Upper lobe of right lung (tissue), 1 donor: ENCODE measurements around the gene CCNT2. TPM values are rescaled to one million over a fixed set of nuclear protein-coding genes. Genes with fewer than 3 reads are reported as not detected.
A peak's percentile ranks its signal among the peaks of the same experiment; 100 is the strongest.
"Not testable (repeated sequence)": the region's sequence is repeated elsewhere in the genome, so short reads cannot be mapped to it uniquely, and the experiment has no call there.

ENCODE experiments used
- ATAC-seq: fragments of 200-7000 bp; cut with Tn5 transposase; one replicate; pipeline ENCODE4 v1.9.1; 2020; ENCODE audit warnings: mild to moderate bottlenecking, moderate library complexity
- DNase-seq: peaks from one replicate; pipeline ENCODE4 v3.0.0-alpha.2; 2020
- H3K27ac ChIP-seq: fragments of 200-600 bp; one replicate; pipeline ENCODE4 v1.8.0; 2022
- H3K27me3 ChIP-seq: fragments of 200-600 bp; one replicate; pipeline ENCODE4 v1.8.0; 2022; ENCODE audit warnings: mild to moderate bottlenecking
- H3K36me3 ChIP-seq: fragments of 200-600 bp; one replicate; pipeline ENCODE4 v1.8.0; 2022
- H3K4me1 ChIP-seq: fragments of 200-600 bp; one replicate; pipeline ENCODE4 v1.8.0; 2022
- H3K4me3 ChIP-seq: fragments of 200-600 bp; one replicate; pipeline ENCODE4 v1.8.0; 2022; ENCODE audit warnings: mild to moderate bottlenecking
- H3K9me3 ChIP-seq: fragments of 200-600 bp; one replicate; pipeline ENCODE4 v1.8.0; 2022
- intact Hi-C: fragments of 100-400 bp; cut with DNase I; formaldehyde crosslinking; loops from one replicate; pipeline ENCODE4 v1.11.0; 2022
- total RNA-seq: library from RNA; stranded (reverse); fragmentation: NEBNext Ultra II Directional; extraction: Animal tissue kit (Norgen Biotek cat#: 25700); gene quantifications from one replicate; pipeline ENCODE4 v1.2.1, GENCODE V29; 2021
- TF ChIP-seq, protein P1 (sequence below): fragments of 200-600 bp; IDR thresholded peaks from one replicate; pipeline ENCODE4 v1.8.0; 2022; ENCODE audit warnings: antibody characterized with exemption
- donor health status: DM: no; HTN: yes; CAD: no; lungs with severe emphysema.

Gene CCNT2
- total RNA-seq, 1 donor from 2014 or later = 38.7 TPM

DNA sequence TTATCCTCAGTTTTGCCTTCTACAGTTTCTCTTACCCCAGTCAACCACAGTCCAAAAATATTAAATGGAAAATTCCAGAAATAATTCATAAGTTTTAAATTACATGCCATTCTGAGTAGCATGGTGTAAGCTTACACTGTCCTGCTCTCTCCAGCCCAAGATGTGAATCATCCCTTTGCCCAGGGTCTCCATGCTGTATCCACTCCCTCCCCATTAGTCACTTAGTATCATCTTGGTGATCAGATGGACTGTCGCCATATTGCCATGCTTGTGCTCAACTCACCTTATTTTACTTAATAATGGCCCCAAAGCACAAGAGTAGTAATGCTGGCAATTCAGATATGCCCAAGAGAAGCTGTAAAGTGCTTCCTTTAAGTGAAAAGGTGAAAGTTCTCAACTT, 18.5 kb upstream of the CCNT2 start:
- no peaks in the 10 kb centered on the region for H3K27me3 ChIP-seq
- DNase-seq (no peak), ATAC-seq (no peak)
- H3K27ac ChIP-seq = no peak overlapping the region
- TF ChIP-seq, protein P1, sequence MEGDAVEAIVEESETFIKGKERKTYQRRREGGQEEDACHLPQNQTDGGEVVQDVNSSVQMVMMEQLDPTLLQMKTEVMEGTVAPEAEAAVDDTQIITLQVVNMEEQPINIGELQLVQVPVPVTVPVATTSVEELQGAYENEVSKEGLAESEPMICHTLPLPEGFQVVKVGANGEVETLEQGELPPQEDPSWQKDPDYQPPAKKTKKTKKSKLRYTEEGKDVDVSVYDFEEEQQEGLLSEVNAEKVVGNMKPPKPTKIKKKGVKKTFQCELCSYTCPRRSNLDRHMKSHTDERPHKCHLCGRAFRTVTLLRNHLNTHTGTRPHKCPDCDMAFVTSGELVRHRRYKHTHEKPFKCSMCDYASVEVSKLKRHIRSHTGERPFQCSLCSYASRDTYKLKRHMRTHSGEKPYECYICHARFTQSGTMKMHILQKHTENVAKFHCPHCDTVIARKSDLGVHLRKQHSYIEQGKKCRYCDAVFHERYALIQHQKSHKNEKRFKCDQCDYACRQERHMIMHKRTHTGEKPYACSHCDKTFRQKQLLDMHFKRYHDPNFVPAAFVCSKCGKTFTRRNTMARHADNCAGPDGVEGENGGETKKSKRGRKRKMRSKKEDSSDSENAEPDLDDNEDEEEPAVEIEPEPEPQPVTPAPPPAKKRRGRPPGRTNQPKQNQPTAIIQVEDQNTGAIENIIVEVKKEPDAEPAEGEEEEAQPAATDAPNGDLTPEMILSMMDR = no peak
- H3K36me3 ChIP-seq = no peaks in the 10 kb centered on the region
- intact Hi-C loops = no loop called here
- H3K9me3 ChIP-seq = no peaks in the 10 kb centered on the region
- no peak overlapping the region for H3K4me3 ChIP-seq
- H3K4me1 ChIP-seq = no peaks in the 10 kb centered on the region

GRCh38 chr2:134903701-134904100, 14.9 kb upstream of the CCNT2 start:
- H3K9me3 ChIP-seq, DNase-seq, H3K4me3 ChIP-seq, H3K27me3 ChIP-seq, H3K36me3 ChIP-seq, H3K27ac ChIP-seq, ATAC-seq, H3K4me1 ChIP-seq, intact Hi-C loops: not testable (repeated sequence)

- TF ChIP-seq, protein P1 = no peak
- no peaks in the 10 kb centered on the region for H3K36me3 ChIP-seq
- H3K27me3 ChIP-seq = no peaks in the 10 kb centered on the region
- DNase-seq (no peak), ATAC-seq (peak; percentile 80)
- intact Hi-C loops = no loop called here
- no peaks in the 10 kb centered on the region for H3K4me1 ChIP-seq
- no peak overlapping the region for H3K27ac ChIP-seq
- H3K4me3 ChIP-seq = no peak overlapping the region
- H3K9me3 ChIP-seq = no peaks in the 10 kb centered on the region
These were observed 13.5 kb upstream of the CCNT2 start for GRCh38 chr2:134905168-134905567.

DNA sequence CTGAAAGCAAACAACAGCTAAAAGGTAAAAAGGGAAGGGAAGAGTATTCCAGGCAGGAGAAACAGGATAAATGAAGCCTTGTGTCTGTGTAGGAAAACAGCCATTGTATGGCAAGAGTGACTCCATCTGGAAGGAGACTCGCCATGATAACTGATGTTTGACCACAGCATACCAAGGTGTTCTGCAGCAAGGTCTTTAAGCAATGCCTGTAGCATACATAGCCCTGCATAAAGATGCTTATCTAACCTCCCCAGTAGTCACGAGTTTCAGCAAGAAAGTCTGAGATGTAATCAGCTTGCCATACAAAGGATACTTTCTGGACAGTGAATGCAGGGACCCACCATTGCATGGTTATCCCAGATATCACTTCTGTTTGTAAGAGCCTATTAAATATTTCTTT, 11.9 kb upstream of the CCNT2 start:
- Histone ChIP-seq H3K4me1 (no peaks in the 10 kb centered on the region), H3K36me3 (no peaks in the 10 kb centered on the region), H3K27ac (no peak overlapping the region), H3K4me3 (no peak overlapping the region), H3K27me3 (no peaks in the 10 kb centered on the region), H3K9me3 (no peaks in the 10 kb centered on the region)
- TF ChIP-seq, protein P1 = no peak
- intact Hi-C loops = no loop called here
- DNase-seq (no peak), ATAC-seq (no peak)

- H3K36me3 ChIP-seq, H3K9me3 ChIP-seq, ATAC-seq, H3K27ac ChIP-seq, DNase-seq, H3K4me3 ChIP-seq, H3K27me3 ChIP-seq, H3K4me1 ChIP-seq, intact Hi-C loops: not testable (repeated sequence)
These were observed 11.0 kb upstream of the CCNT2 start for GRCh38 chr2:134907441-134908116.

DNA sequence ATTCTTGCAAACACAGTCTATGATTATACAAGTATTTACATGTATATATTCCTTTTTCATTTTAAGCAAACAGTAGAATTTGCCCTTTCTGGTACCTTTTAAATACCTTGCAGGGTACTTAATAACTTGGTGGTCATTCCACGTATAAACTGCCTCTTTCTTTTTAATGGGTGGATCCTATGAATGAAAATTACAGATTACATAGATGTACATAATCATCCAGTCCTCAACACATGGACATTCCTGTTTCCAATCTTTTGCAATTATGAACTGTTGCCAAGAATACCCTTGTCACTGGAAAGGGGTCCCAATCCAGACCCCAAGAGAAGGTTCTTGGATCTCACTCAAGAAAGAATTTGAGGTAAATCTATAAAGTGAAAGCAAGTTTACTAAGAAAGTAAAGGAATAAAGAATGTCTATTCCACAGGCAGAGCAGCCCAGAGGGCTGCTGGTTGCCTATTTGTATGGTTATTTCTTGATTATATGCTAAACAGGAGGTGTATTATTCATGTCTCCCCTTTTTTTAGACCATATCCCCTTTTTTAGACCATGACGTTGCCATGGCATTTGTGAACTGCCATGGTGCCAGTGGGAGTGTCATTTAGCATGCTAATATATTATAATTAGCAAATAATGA, 7.7 kb upstream of the CCNT2 start:
- no peaks in the 10 kb centered on the region for H3K27me3 ChIP-seq
- no peaks in the 10 kb centered on the region for H3K4me1 ChIP-seq
- H3K4me3 ChIP-seq = no peak overlapping the region
- TF ChIP-seq, protein P1 = no peak
- H3K9me3 ChIP-seq = no peaks in the 10 kb centered on the region
- no peaks in the 10 kb centered on the region for H3K36me3 ChIP-seq
- no peak for ATAC-seq
- H3K27ac ChIP-seq = no peak overlapping the region
- intact Hi-C loops = no loop called here
- no peak for DNase-seq
